ENCODE results near the gene ZNF750.

The ZNF750 gene

DNA sequence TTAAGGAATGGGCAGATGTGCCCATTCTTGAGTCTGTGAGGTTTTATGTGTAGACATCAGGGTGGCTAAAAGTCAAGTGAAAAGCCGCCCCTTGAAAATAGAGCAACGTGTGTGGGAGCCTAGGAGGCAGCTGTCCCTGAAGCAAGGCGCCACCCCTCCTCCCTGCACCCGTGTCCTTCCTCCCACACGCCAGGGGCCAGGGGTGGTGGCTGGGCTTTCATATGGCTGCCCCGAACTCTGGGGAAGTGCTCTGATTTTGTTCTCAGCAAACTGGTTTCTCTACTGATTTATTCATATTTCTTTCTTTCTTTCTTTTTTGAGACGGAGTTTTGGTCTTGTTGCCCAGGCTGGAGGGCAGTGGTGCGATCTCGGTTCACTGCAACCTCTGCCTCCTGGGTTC is 4.7 kb downstream of the ZNF750 start:
- no peak for DNase-seq (ENCODE audit: low read depth)

DNA sequence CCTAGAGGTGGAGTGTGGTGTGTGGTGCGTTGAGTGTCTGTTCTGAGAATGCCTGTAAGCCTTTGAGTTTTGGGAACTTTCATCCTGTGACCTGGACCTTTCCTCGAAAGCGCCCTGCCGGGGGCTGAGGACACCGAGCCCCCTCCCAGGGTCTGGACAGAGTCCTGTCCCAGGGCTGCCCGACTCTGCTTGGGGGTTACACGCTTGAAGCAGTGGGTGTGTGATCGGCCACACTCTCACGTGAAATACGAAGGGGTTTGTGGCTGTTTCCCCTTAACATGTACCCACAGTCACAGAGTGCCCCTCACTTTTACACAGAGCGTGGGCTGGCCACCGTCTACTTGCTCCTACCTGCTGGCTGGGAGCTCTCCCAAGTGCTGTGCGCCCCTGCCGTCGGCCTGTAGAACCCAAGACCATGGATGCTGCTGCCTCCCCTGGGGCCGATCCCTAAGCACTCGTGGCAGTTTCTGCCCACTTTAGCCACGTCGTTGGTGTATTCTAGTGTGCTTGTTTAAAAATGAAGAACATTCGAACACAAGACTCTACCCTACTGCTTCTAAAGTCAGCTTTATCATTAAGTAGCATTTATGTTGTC is 6.8 kb downstream of the ZNF750 start:
- no peak for DNase-seq (ENCODE audit: low read depth)

DNA sequence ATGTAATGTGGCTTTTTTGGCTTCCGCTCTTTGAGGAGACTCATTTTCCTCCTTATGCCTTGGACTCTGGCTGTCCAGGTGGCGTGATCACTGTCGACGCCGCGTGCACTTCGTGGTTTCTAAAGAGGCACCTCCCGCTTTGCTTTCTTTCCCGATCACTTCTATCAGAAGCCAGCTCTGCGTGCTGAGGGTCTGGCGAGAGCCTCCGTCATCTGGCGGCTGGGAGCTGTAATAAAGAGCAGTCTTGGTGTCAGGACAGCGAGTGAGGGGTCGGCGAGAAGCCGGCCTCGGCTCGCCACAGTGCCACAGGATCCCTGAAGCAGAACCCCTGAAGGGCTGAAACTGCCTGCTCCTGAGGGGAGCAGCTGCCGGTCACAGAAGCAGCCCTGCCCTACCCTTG is 7.4 kb downstream of the ZNF750 start:
- DNase-seq (ENCODE audit: low read depth): no peak

DNA sequence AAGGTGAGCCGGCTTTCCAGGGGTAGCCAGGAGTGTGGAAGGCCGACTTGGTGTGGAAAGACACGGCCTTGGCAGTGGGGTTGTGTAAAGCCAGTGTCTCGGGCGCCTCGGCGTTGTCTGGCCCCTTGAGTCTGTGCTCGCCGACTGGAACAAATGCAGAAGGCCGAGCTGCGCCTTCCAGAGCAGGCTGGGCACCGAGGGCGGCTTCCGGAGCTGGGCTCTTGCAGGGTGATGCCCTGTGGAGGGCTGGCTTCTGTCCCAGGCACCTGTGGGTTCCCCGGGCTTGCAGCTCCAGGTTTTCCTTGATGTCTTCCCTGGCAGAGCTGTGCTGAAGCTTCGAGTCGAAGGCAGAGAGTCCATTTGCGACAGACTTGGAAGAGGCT is 8.0 kb downstream of the ZNF750 start:
- no peak for DNase-seq (ENCODE audit: low read depth)

DNA sequence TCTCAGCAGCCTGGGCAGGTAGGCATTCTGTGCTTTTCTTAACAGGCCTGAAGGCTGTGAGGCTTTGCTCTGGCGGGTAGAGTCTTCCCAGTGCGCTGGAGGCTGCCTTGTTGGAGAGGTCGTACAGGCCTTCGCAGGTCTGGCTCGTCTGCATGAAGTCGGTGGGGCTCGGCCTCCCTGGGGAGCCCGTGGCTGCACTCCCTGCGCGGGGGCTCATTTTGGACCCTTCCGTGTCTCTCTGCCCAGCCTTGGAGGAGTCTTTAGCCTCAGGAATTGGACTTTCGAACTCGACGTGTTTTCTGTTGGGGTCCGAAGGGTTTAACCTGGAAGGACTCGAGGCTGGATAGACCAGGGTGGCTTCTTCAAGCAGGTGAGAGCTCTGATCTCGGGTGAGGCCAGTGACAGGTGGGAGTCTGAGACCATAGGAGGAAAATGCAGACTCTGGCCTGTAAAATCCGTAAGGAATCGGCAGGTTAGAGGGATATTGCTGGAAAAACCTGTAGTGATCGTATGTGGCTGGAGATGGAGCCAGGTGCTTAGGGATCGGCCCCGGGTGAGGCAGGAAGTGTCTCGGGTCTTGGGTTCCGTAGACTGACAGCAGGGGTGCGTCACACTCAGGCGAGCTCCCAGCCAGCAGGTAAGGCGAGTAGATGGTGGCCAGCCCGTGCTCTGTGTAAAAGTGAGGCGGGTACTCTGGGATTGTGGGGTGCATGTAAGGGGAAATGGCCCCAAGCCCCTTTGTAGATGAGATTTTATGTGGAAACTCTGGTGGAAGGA is 8.6 kb downstream of the ZNF750 start:
- no peak for DNase-seq (ENCODE audit: low read depth)

DNA sequence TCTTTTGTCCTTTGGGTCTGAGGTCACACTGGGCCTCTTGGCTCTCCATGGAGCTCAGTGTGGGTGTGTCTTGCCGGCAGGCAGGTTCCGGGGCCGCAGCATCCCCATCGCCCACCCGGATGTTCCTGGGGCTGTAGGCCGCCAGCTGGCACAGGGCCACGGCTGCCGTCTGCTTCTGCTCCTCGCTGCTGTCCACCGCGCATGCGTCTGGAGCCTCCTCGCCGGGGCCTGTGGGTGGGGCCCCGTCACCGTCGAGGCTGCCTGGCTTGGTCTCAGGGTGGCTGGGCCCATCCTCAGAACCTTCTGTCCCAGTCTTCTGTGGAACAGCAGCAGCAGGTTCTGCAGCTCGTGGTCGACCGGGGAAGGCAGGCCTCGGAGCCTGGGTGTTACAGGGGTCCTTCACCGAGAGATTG is 9.6 kb downstream of the ZNF750 start:
- DNase-seq (ENCODE audit: low read depth): no peak

DNA sequence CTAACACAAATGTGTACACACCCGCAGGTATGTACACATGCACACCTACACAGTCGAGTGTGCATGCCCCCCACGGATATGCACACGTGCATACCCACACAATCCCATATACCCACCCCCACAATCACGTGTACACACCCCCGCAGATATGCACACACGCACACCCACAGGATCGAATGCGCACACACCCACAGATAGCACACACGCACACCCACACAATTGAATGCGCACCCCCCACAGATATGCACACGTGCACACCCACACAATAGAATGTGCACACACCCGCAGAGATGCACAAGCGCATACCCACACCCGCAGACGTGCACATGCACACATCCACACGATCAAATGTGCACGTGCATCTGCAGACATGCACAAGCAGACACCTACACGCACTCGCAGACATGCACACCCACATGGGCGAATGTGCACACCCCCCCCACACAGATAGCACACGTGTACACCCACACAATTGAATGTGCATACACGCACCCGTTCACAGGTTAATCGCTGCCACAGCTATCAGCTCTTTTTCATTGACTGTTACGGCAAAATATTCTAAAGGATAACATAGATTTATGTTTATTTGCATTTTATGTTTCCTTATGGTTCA is 10.8 kb downstream of the ZNF750 start:
- no peak for DNase-seq (ENCODE audit: low read depth)

DNA sequence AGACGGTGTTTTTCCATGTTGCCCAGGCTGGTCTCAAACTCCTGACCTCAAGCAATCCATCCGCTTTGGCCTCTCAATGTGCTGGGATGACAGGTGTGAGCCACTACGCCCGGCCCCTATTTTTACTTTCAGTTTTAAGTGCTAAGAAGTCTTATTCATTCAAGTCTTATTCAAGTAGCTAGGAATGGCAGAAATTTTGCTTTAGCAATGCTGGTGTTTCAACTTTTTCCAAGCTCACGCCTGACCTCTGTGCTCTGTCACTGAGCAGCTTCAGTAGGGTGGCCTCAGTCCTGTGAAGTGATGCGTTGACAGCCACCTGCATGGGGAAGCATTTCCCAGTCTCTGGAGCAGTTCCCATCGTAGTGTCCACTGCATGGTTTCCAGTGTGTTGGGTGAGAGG is 12.9 kb downstream of the ZNF750 start:
- DNase-seq (ENCODE audit: low read depth): no peak

DNA sequence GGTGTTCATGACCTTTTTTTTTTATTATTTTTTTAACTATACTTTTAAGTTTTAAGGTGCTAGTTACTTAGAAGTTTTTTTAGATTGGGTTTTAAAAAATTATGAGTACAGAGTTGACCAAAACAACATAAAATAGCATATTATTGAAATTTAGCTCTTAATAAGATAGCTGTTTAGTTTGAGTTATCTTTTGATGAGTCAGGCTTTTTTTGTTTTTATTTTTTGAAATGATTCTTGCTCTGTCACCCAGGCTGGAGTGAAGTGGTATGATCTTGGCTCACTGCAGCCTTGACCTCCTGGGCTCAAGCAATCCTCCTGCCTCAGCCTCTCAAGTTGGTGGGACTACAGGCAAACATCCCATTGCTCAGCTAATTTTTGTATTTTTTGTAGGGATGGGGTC is 13.6 kb downstream of the ZNF750 start:
- no peak for DNase-seq (ENCODE audit: low read depth)

DNA sequence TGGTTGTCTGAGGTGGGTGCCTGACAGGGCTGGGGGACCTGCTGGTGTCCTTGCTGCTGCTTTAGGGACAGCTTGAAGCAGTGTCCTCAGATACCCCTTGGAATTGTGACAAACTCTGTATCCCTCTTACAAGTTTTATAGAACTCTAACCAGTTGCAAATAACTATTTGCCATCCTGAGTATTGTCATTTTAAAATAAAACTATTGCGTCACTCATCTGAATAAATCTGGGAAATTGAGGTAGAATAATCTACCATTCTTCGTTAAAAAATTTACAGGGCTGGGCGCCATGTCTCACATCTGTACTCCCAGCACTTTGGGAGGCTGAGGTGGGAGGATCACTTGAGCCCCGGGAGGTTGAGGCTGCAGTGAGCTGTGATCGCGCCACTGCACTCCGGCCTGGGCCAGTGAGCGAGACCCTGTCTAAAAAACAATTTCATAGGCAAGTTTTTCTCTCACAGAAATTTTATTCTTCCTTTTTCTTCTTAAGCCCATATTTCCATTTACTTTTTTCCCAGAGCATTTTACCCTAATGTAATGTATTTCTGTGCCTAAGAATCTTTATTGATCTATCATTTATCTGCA is 14.2 kb downstream of the ZNF750 start:
- DNase-seq (ENCODE audit: low read depth): no peak

DNA sequence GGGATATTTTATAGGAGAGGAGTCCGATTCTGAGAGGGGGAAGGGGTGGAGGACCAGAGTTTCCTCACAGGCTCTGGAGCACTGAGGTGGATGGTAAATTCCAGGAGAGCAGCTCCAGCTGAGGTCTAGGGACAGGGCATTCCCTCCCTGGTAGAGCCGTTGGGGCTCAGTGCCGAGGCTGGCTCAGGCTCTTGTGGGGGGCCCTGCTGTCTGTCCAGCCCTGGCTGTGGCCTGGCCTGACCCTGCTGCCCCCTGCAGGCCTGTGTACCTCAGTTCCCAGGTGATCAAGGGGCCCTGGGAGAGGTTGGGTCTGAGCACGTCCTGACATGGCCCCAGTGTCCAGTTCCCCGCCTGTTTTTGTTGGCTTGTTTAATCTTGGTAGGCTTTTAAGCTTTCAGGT is 16.8 kb downstream of the ZNF750 start:
- DNase-seq (ENCODE audit: low read depth): no peak

DNA sequence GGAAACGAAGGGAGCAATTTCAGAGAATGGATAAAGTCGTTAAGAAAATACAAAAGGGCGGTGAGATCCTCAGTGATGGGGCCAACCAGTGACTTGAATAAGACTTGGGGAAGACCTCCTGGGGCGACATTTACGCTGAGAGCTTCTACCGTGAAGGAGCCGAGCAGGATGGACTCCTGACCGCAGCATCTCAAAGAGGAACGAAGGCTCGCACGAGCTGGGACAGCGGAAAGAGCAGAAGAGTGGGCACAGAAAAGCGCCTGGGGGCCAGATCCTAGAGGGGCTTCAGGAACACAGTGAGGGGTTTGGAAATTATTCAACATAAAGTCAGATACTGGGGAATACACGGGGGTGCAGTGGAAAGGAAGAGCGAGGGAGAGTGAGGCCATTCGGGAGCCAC is 17.5 kb downstream of the ZNF750 start:
- no peak for DNase-seq (ENCODE audit: low read depth)

DNA sequence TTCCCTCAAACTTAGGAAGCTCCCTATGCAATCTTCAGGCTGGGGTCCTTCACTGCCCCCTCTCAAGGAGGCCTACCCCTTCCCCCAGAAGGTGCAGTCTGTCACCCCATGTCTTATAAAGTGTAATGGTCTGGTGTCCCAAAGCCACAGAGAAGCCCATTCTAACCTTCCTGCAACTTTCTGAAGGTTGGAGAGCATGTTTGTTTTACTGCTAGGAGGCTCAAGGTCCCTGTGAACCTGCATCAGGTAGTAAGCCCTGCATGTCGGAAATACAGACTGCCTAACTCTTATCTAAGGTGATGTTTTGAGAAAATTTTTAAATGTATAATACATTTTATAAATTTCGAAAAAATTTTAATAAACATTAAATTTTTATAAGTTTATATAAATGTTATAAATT is 18.3 kb downstream of the ZNF750 start:
- no peak for DNase-seq (ENCODE audit: low read depth)

DNA sequence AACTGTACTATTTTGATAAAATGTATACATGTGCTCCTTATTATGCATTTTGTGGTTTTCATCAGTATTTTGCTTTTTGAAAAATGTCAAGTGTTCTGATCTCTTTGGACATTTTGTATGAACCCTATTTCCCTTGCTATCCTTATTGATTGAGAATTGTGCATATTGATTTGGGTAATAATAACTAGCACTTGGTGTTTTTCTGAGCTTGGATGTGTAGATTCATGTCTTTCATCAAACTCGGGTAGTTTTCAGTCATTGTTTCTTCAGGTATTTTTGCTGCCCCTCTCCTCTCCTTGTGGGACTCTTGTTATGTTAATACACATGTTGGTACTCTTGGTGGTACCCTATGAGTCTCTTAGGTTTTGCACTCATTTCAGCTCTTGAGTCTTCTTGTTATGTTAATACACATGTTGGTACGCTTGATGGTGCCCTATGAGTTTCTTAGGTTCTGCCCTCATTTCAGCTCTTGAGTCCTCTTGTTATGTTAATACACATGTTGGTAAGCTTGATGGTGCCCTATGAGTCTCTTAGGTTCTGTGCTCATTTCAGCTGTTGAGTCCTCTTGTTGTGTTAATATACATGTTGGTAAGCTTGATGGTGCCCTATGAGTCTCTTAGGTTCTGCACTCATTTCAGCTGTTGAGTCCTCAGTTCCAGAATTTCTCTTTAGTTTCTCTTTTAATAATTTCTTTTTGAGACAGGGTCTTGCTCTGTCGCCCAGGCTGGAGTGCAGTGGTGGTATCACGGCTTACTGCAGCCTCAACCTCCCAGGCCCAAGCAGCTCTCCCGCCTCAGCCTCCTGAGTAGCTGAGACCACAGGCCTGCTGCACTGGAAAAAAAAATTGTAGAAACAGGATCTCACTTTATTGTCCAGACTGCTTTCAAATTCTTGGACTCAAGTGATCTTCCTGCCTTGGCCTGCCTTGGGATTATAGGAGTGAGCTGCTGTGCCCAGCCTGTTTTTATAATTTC is 19.3 kb downstream of the ZNF750 start:
- DNase-seq (ENCODE audit: low read depth): no peak

DNA sequence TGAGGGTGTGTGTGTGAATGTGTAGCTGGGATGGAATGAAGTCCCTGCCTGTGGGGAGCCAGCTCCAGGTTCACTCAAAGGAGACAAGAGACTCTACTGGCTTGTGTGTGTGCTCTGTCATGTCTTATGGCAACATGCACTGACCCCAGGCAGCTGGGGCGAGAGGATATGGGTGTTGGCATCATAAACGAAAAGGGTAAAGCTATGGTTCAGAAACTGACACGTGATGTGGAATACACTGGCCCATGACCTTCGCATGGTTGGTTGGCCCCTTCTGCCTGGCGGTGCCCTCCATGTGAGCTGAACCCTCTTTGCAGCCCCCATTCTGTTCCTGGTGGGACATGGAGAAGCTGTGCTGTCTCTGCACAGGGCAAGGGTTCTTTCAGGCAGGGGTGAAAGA is 21.9 kb downstream of the ZNF750 start:
- DNase-seq (ENCODE audit: low read depth): no peak

DNA sequence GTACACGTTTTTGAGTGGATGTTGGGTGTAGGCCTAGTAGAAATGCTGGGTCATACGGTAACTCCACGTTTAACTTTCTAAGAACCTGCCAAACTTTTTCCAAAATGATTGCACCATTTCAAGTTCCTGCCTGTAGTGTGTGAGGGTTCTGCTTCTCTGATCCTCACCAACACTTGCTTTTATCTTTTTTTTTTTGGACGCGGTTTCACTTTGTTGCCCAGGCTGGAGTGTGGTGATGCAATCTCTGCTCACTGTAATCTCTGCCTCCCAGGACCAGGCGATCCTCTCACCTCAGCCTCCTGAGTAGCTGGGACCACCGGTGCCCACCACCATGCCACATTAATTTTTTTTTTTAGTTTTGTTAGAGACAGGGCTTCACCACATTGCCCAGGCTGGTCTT is 23.5 kb downstream of the ZNF750 start:
- no peak for DNase-seq (ENCODE audit: low read depth)

DNA sequence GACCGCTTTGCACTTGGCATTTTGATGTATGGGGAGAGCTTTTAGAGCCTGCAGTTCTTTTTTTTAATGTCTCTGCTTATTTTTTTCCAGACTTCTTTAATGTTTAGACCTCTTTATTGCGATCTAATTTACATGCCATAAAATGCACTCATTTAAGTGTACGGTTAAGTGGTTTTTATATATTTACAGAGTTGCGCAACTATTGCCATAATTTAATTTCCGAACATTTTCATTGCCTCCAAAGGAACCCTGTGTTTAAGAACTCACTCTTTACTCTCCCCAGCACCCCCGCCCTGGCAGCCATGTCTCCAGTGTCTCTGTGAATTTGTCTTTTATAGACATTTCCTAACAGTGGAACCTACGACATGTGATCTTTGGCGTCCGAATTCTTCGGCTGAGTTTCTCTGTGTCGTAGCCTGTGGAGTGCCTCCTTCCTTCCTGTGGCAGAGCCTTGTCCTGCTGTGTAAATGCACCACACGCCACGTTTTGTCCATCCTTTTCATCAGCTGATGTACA is 24.0 kb downstream of the ZNF750 start:
- no peak for DNase-seq (ENCODE audit: low read depth)

DNA sequence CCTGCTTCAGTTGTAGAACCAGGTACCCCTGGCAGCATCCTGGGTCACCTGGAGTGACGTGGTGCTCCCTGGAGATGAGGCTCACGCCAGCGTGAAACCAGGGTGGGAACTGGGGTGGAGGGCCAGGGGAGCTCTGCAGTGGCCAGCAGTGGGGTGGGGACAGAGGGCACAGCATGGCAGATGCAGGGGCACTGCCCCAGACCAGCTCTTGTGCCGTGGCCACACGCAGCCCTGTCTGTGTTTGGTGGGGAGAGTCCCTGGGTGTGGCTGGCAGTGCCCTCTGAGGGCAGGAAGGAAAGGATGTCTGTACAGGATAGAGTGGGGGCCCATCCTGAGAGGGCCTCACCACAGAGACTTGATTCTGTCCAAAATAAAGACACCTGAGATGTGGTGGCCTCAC is 24.5 kb downstream of the ZNF750 start:
- no peak for DNase-seq (ENCODE audit: low read depth)

DNA sequence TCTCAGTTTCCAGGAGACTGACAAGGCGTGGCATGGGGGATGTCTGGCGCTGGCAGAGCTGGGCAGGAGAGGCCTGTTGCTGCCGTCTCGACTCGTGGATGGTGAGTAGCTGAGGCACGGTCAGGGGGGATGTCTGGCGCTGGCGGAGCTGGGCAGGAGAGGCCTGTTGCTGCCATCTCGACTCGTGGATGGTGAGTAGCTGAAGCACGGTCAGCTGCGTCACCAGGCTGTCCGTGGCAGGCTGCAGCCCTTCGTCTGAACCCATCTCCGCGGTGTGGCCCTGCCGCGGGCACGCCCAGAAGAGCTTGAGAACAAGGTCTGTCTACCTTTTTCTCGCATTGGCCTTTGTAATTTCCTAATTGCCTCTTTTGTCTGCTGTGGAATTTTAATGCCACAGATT is 25.0 kb downstream of the ZNF750 start:
- DNase-seq (ENCODE audit: low read depth): no peak

DNA sequence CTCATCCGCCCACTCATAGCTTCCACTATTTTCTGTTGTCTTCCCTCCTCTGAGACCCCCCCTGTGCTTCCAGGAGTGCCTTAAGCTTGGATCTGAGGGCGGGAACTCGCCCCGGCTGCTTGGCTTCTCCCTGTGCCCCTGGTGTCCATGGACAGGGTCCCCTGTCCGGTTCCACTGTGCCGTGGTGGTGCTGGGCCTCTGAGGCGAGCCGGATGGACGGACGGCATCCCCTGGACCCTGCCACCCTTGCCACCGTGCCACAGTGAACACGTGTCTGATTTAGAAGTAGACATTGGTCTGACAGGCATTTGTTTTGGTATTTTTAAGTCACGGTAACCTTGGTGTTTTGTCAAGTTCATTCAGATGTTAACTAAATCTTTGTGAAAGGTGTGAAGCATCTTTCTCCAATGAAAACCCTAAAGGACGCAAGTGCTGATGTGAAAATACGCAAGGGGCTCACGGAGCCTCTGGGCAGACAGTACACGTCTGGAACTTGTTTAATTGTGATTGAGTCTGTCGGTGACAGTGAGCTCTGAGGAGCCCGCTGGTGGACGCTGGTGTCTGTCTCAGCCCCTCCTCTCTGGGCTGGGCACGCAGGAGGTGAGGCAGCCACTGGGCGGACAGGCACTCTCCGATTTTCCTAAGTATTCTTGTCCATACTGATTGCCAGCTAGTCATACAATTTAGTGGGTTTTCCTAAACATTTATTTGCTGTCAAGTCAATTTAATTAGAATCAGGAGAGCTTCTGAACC is 26.3 kb downstream of the ZNF750 start:
- no peak for DNase-seq (ENCODE audit: low read depth)

DNA sequence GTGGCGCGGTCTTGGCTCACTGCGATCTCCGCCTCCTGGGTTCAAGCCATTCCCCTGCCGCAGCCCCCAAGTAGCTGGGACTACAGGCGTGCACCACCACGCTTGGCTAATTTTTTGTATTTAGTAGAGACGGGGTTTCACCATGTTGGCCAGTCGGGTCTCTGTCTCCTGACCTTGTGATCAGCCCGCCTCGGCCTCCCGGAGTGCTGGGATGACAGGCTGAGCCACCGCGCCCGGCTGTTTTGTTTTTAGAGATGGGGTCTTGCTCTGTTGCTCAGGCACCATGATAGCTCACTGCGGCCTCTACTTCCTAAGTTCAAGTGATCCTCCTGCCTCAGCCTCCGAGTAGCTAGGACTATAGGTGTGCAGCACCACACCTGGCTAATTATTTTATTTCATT is 27.2 kb downstream of the ZNF750 start:
- no peak for DNase-seq (ENCODE audit: low read depth)

Data from stimulated activated CD8-positive, alpha-beta memory T cell treated with anti-CD3 and anti-CD28 coated beads, Interleukin-7, amount 100 ng/mL, for 24 hours (primary cell).